GM12873 (cell line): Measurements from ENCODE around the gene TFCP2L1.

Source experiments
- TF ChIP-seq, protein P1 (sequence below): IDR thresholded peaks from 2 replicates; pipeline ENCODE4 v1.5.1; 2012; ENCODE audit warnings: low read depth, mild to moderate bottlenecking, moderate library complexity, low read length, control low read depth; ENCODE audit not compliant: insufficient read depth; ENCODE audit errors: missing control alignments

The TFCP2L1 gene

DNA sequence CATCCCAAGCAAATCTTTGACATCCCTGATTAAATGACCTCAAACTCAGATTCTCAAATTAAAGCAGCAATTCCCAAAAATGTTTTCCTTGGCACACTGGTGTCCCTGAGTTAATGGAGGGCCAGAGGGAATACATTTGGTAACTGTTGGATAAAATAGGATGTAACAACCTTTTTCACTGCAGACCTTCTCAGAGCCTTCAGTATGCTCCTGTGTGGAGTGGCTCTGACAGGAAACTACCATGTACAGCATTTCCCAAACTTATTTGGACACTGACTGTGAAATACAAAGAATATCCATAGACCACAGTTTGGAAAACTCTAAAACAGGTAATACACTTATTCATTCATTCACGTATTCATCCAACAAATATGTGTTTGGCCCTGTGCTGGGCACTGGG is 91.8 kb downstream of the TFCP2L1 start:
- TF ChIP-seq, protein P1, sequence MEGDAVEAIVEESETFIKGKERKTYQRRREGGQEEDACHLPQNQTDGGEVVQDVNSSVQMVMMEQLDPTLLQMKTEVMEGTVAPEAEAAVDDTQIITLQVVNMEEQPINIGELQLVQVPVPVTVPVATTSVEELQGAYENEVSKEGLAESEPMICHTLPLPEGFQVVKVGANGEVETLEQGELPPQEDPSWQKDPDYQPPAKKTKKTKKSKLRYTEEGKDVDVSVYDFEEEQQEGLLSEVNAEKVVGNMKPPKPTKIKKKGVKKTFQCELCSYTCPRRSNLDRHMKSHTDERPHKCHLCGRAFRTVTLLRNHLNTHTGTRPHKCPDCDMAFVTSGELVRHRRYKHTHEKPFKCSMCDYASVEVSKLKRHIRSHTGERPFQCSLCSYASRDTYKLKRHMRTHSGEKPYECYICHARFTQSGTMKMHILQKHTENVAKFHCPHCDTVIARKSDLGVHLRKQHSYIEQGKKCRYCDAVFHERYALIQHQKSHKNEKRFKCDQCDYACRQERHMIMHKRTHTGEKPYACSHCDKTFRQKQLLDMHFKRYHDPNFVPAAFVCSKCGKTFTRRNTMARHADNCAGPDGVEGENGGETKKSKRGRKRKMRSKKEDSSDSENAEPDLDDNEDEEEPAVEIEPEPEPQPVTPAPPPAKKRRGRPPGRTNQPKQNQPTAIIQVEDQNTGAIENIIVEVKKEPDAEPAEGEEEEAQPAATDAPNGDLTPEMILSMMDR = no peak

DNA sequence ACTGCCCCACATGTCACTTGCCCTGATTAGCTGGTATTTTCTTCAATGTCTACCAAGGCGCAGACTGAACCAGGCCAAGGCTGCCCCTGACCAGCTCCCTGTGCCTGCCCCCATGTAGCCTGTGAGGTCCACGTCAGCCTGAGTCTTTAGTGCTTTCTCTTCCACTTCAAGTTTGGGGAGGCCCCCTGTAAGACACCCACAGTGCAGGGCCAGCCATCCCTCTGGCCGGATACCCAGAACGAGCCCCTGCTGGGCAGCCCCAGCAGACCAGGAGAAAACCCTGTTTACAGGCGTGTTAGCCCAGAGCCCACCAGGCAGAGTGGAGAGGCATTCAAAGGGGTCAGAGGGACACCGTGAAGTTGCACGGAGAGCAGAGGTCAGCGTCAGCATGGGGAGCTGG is 92.4 kb downstream of the TFCP2L1 start:
- TF ChIP-seq, protein P1 = no peak

DNA sequence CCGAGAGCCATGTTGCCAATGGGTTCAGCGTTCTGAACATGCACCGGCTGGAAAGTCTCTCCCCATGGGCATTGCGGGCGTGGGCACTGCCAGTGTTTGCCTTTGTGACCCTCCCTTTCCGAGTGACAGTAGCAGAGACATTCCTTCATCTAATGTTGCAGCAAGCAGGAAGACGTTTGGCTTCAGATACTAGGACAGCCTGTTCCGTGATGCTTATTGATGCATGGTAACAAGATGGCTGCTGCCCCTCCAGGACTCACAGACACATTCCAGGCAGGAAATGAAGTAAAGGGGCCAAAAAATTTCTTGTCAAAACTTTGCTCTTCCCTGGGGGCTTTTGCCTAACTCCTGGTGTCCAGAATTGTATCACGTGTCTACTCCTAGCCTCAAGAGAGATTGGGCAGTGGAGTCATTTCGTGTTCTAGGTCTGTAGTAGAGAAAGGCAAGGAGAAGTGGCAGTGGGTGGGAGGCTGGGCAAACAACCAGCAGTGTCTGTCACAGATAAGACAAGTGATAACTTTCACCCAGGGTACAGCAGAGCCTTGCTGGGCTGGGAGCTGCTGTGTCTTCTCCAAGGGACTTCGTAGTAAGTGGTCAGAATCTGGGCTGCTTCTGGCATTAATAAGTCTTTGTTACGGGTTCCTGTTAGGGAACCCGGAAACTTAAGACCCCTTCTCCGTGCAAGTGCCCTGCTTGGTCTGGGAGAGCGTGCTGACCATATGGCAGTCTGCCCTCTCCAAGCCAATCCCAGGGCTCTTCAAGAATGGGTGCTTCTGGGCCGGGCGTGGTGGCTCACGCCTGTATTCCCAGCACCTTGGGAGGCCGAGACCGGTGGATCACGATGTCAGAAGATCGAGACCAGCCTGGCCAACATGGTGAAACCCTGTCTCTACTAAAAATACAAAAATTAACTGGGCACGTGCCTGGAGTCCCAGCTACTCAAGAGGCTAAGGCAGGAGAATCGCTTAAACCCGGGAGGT is 93.5 kb downstream of the TFCP2L1 start:
- TF ChIP-seq, protein P1 = no peak

DNA sequence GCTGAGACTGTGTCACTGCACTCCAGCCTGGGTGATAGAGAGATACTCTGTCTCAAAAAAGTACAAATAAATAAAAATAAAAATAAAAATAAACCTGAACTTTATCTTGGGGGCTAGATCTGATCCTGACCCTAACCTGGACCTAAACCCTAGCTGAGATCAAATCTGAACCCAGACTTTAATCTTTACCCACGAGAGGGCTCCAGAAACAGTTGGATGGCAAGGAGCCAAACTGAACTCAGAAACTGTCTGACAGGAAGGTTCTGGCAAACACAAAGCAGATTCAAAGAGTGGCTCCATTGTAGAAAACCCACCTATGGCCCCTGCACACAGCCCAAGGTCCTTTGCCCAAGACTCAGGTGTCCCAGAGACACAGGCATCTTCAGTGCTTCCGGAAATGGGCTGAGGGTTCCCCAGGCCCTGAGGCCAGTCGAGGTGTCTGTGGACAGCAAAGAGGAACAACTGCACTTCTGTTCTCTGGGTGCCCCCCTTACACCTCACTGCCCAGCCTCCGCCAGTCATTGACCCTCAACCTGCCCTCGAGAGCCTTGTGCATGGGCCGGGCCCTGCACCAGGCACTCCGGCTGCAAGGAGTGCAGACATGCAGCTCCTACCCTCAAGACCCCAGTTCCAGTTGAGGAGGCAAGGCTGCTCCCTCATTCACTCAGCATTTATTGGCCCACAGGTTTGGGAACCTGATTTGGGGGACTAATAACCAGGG is 95.2 kb downstream of the TFCP2L1 start:
- TF ChIP-seq, protein P1 = no peak

DNA sequence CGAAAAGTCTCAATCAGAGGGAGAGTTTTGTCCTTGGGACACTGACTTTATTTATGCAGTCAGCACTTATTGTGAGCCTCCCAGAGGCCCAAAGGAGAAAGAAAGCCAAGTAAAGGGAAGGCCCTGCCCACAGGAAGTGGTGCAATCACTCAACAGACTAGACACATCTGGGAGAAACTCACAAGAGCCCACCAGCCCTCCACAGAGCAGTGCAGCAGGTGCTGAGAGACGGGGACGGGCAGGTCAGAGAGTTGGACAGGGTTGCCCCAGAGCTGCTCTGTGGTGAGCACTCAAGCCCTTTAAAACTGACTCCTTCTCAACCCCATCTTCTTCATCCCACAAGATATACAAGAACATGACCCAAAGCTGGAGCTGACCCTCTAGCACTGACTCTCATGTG is 96.0 kb downstream of the TFCP2L1 start:
- TF ChIP-seq, protein P1 = no peak

DNA sequence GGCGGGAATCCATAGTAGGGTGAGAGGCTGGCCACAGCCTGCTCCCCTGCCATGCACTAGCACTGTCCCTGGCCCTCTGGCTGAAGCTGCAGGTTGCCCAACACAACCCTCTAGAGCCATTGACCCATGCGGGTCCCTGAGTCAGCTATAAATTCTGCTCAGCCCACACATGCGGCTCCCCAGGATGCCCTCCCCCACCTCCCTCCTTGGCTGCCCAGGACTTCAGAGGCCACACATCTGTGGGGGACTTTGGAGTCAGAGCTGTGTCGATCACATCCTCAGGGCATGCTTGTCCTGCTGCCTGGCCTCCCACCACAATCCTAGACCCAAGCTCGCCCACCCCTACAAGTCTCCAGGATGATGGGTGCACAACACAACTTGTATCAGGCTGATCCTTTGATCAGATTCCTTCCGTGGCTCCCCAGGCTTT is 97.0 kb downstream of the TFCP2L1 start:
- TF ChIP-seq, protein P1 = no peak

DNA sequence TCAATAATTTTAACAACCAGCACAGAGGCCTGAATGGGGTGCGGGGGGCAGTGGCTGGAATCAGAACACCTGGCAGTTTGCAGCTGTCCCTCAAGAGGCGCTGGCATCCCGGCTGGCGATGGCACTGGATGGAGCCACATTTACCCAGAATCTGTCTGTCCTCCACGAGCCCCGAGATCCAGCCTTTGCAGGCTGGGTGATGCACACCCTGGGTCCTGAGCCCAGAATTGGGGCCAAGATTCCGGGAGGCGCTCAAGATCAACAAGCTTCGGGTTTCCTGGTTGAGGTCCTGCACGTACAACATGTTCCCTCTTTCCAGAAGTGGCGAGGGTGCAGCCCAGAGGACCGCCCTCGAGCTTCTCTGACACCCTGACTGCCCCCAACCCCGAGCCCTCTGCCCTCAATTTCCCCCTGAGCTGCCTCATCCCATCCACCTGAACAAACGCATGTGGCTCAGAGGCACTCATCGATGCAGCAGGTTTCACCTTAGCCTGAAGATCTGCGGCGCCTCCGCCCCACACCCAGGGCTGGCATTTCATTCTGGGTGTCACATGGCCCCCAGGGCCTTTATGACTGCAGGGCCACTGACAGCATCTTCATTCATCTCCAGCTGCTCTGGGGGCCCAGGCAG is 97.5 kb downstream of the TFCP2L1 start:
- TF ChIP-seq, protein P1 = no peak
